ENCODE measurements around the gene BICD2.

The BICD2 gene

GRCh38 chr9:92739346-92739970 lies 25.2 kb downstream of the BICD2 start:
- Histone ChIP-seq H3K36me3 (ENCODE audit: low read depth) (no peaks in the 10 kb centered on the region), H3K9me3 (ENCODE audit: severe bottlenecking) (no peaks in the 10 kb centered on the region), H3K4me3 (ENCODE audit: severe bottlenecking) (no peak overlapping the region), H3K27ac (ENCODE audit: poor library complexity, severe bottlenecking) (peak overlapping the region; percentile 49), H3K4me1 (ENCODE audit: insufficient read depth, poor library complexity, severe bottlenecking) (peaks cover 51% of the 10 kb centered on the region), H3K27me3 (ENCODE audit: insufficient read depth, poor library complexity, severe bottlenecking) (no peaks in the 10 kb centered on the region)
- no peak for TF ChIP-seq CTCF (IDR thresholded peaks at IDR 0.05; ENCODE audit: poor library complexity, severe bottlenecking)
- ATAC-seq (ENCODE audit: low read depth) (no peak), DNase-seq (ENCODE audit: low spot score) (no peak)

GRCh38 chr9:92738661-92739081 lies 26.0 kb downstream of the BICD2 start:
- Histone ChIP-seq H3K27ac (ENCODE audit: poor library complexity, severe bottlenecking) (peak overlapping the region; percentile 49), H3K4me3 (ENCODE audit: severe bottlenecking) (no peak overlapping the region), H3K27me3 (ENCODE audit: insufficient read depth, poor library complexity, severe bottlenecking) (no peaks in the 10 kb centered on the region), H3K4me1 (ENCODE audit: insufficient read depth, poor library complexity, severe bottlenecking) (peaks cover 51% of the 10 kb centered on the region), H3K9me3 (ENCODE audit: severe bottlenecking) (no peaks in the 10 kb centered on the region), H3K36me3 (ENCODE audit: low read depth) (no peaks in the 10 kb centered on the region)
- peak; percentile 23; the same call in 2 of the 3 replicates for ATAC-seq (ENCODE audit: low read depth)
- no peak for TF ChIP-seq CTCF (IDR thresholded peaks at IDR 0.05; ENCODE audit: poor library complexity, severe bottlenecking)
- DNase-seq (ENCODE audit: low spot score) = peak; percentile 37

- Histone ChIP-seq H3K9me3 (ENCODE audit: severe bottlenecking) (no peaks in the 10 kb centered on the region), H3K27me3 (ENCODE audit: insufficient read depth, poor library complexity, severe bottlenecking) (no peaks in the 10 kb centered on the region), H3K27ac (ENCODE audit: poor library complexity, severe bottlenecking) (peak overlapping the region; percentile 49), H3K4me3 (ENCODE audit: severe bottlenecking) (no peak overlapping the region), H3K4me1 (ENCODE audit: insufficient read depth, poor library complexity, severe bottlenecking) (peaks cover 51% of the 10 kb centered on the region), H3K36me3 (ENCODE audit: low read depth) (0 out of 2 replicates have a peak, but pooled peaks cover 4% of the 10 kb centered on the region)
- ATAC-seq (ENCODE audit: low read depth) (peak; percentile 21), DNase-seq (ENCODE audit: low spot score) (peak; percentile 50)
- no peak for TF ChIP-seq CTCF (IDR thresholded peaks at IDR 0.05; ENCODE audit: poor library complexity, severe bottlenecking)
Observed at GRCh38 chr9:92737611-92738299, 26.9 kb downstream of the BICD2 start.

GRCh38 chr9:92737216-92737606 lies 27.4 kb downstream of the BICD2 start:
- DNase-seq (ENCODE audit: low spot score) (peak; percentile 64), ATAC-seq (ENCODE audit: low read depth) (peak; percentile 90)
- Histone ChIP-seq H3K36me3 (ENCODE audit: low read depth) (0 out of 2 replicates have a peak, but pooled peaks cover 4% of the 10 kb centered on the region), H3K27ac (ENCODE audit: poor library complexity, severe bottlenecking) (peak overlapping the region; percentile 49), H3K4me1 (ENCODE audit: insufficient read depth, poor library complexity, severe bottlenecking) (peaks cover 51% of the 10 kb centered on the region), H3K9me3 (ENCODE audit: severe bottlenecking) (no peaks in the 10 kb centered on the region), H3K27me3 (ENCODE audit: insufficient read depth, poor library complexity, severe bottlenecking) (no peaks in the 10 kb centered on the region), H3K4me3 (ENCODE audit: severe bottlenecking) (no peak overlapping the region)
- TF ChIP-seq CTCF (IDR thresholded peaks at IDR 0.05; ENCODE audit: poor library complexity, severe bottlenecking) = no peak

Measured in RWPE2 (cell line).